ENCODE data around the gene KIF21A. TPM values are rescaled to one million over a fixed set of nuclear protein-coding genes. Genes with fewer than 3 reads are reported as not detected.

Gene KIF21A
- total RNA-seq, result 37.6 and 57.9 TPM in 2 replicates

GRCh38 chr12:39443081-39443928 lies at the start of gene KIF21A:
Gene KIF21A, minus strand, starts transcription at chr12:39443120. Its CDS starts 150 bp downstream, at chr12:39442970.

Other genes with a start within 250 kb of the KIF21A start
- under 0.01 TPM in 1 of 2 replicates, not detected in the other for gene ABCD2, start 176.7 kb upstream of the KIF21A start, total RNA-seq

Data from nasal cavity respiratory epithelium epithelial cell of viscerocranial mucosa (primary cell).